BLaER1 (cell line): ENCODE measurements around the gene DPEP1.

Source experiments
- H3K27ac ChIP-seq: shearing (Covaris generic); formaldehyde crosslinking; 2 replicates; pipeline ENCODE4 v1.8.1; 2022
- H3K27me3 ChIP-seq: shearing (Covaris generic); formaldehyde crosslinking; 2 replicates; pipeline ENCODE4 v1.8.1; 2022
- H3K36me3 ChIP-seq: shearing (Covaris generic); formaldehyde crosslinking; 2 replicates; pipeline ENCODE4 v1.8.1; 2022
- H3K4me1 ChIP-seq: shearing (Covaris generic); formaldehyde crosslinking; 2 replicates; pipeline ENCODE4 v1.8.1; 2022
- H3K4me2 ChIP-seq: shearing (Covaris generic); formaldehyde crosslinking; 2 replicates; pipeline ENCODE4 v1.8.1; 2022
- H3K4me3 ChIP-seq: shearing (Covaris generic); formaldehyde crosslinking; 2 replicates; pipeline ENCODE4 v1.8.1; 2022
- H3K9ac ChIP-seq: shearing (Covaris generic); formaldehyde crosslinking; 2 replicates; pipeline ENCODE4 v1.8.1; 2022
- H3K9me3 ChIP-seq: shearing (Covaris generic); formaldehyde crosslinking; 2 replicates; pipeline ENCODE4 v1.8.1; 2022
- H4K20me1 ChIP-seq: shearing (Covaris generic); formaldehyde crosslinking; 2 replicates; pipeline ENCODE4 v1.8.1; 2022
- Cebpa-rat ChIP-seq: shearing (Covaris generic); IDR thresholded peaks from 2 replicates; pipeline ENCODE4 v1.8.1; 2022

Gene DPEP1

GRCh38 chr16:89571636-89572035 lies 41.8 kb upstream of the DPEP1 start:
- Histone ChIP-seq H3K4me2 (peak overlapping the region; percentile 100), H3K36me3 (peaks cover 7% of the 10 kb centered on the region; the same call in 1 of the 2 replicates), H3K27me3 (no peaks in the 10 kb centered on the region), H3K4me3 (no peak overlapping the region), H3K4me1 (peaks cover 50% of the 10 kb centered on the region), H3K9me3 (no peaks in the 10 kb centered on the region), H3K27ac (peak overlapping the region; percentile 84), H3K9ac (peak overlapping the region; percentile 80; the same call in 1 of the 2 replicates), H4K20me1 (peaks cover 3% of the 10 kb centered on the region)
- no peak for TF ChIP-seq Cebpa-rat

- Histone ChIP-seq H3K4me3 (no peak overlapping the region), H3K27ac (peak overlapping the region; percentile 84), H3K27me3 (no peaks in the 10 kb centered on the region), H3K4me1 (peaks cover 52% of the 10 kb centered on the region), H3K36me3 (peaks cover 8% of the 10 kb centered on the region; the same call in 1 of the 2 replicates), H4K20me1 (no peaks in the 10 kb centered on the region), H3K4me2 (peak overlapping the region; percentile 100), H3K9ac (peak overlapping the region; percentile 80), H3K9me3 (no peaks in the 10 kb centered on the region)
- no peak for TF ChIP-seq Cebpa-rat
Measured at GRCh38 chr16:89572073-89572484, 41.4 kb upstream of the DPEP1 start.

- Histone ChIP-seq H3K27ac (peak overlapping the region; percentile 84), H3K36me3 (peaks cover 13% of the 10 kb centered on the region), H4K20me1 (no peaks in the 10 kb centered on the region), H3K4me1 (peaks cover 56% of the 10 kb centered on the region), H3K9ac (peak overlapping the region; percentile 80), H3K4me3 (no peak overlapping the region; the same call in 1 of the 2 replicates), H3K4me2 (peak overlapping the region; percentile 100), H3K27me3 (no peaks in the 10 kb centered on the region), H3K9me3 (no peaks in the 10 kb centered on the region)
- no peak for TF ChIP-seq Cebpa-rat
Measured at GRCh38 chr16:89572485-89573205, 40.8 kb upstream of the DPEP1 start.

- Histone ChIP-seq H3K27ac (peak overlapping the region; percentile 92), H3K4me3 (peak overlapping the region; percentile 76), H3K36me3 (peaks cover 20% of the 10 kb centered on the region), H3K9me3 (peaks cover 3% of the 10 kb centered on the region; the same call in 1 of the 2 replicates), H3K9ac (peak overlapping the region; percentile 80), H3K4me2 (peak overlapping the region; percentile 100), H4K20me1 (no peaks in the 10 kb centered on the region), H3K4me1 (peaks cover 56% of the 10 kb centered on the region), H3K27me3 (no peaks in the 10 kb centered on the region)
- TF ChIP-seq Cebpa-rat = no peak
Measured at GRCh38 chr16:89573826-89574680, 39.4 kb upstream of the DPEP1 start.

GRCh38 chr16:89574681-89575246 lies 38.7 kb upstream of the DPEP1 start:
- Histone ChIP-seq H3K36me3 (peaks cover 27% of the 10 kb centered on the region), H4K20me1 (no peaks in the 10 kb centered on the region), H3K4me3 (peak overlapping the region; percentile 76), H3K27me3 (no peaks in the 10 kb centered on the region), H3K27ac (peak overlapping the region; percentile 92), H3K4me2 (peak overlapping the region; percentile 100), H3K9me3 (peaks cover 9% of the 10 kb centered on the region), H3K4me1 (peaks cover 56% of the 10 kb centered on the region), H3K9ac (peak overlapping the region; percentile 80)
- TF ChIP-seq Cebpa-rat = no peak

GRCh38 chr16:89575247-89576152 lies 37.9 kb upstream of the DPEP1 start, which contains the start of gene CPNE7:
CPNE7 (plus strand) TSS chr16:89575758; CDS start chr16:89575898, 140 bp downstream.
- H3K27ac ChIP-seq = peak within 1 kb of the TSS; percentile 92
- H3K36me3 ChIP-seq = peaks cover 31% of the 10 kb centered on the region
- H3K4me2 ChIP-seq = peak within 1 kb of the TSS; percentile 100
- H4K20me1 ChIP-seq = no peaks in the 10 kb centered on the region
- H3K27me3 ChIP-seq = no peaks in the 10 kb centered on the region
- no peak for TF ChIP-seq Cebpa-rat
- peak within 1 kb of the TSS; percentile 85 for H3K9ac ChIP-seq
- peaks cover 9% of the 10 kb centered on the region for H3K9me3 ChIP-seq
- peak within 1 kb of the TSS; percentile 76 for H3K4me3 ChIP-seq
- peaks cover 56% of the 10 kb centered on the region for H3K4me1 ChIP-seq

- peaks cover 9% of the 10 kb centered on the region for H3K9me3 ChIP-seq
- H3K4me3 ChIP-seq = peak overlapping the region; percentile 76
- peaks cover 40% of the 10 kb centered on the region for H3K36me3 ChIP-seq
- peaks cover 53% of the 10 kb centered on the region for H3K4me1 ChIP-seq
- H3K9ac ChIP-seq = peak overlapping the region; percentile 85
- peaks cover 4% of the 10 kb centered on the region; the same call in 1 of the 2 replicates for H4K20me1 ChIP-seq
- peak overlapping the region; percentile 100 for H3K4me2 ChIP-seq
- no peaks in the 10 kb centered on the region for H3K27me3 ChIP-seq
- peak overlapping the region; percentile 90 for H3K27ac ChIP-seq
- TF ChIP-seq Cebpa-rat = no peak
Measured at GRCh38 chr16:89576153-89577054, 37.0 kb upstream of the DPEP1 start.
